Measurements from ENCODE around the gene UBE2H.
"Not testable (repeated sequence)": the region's sequence is repeated elsewhere in the genome, so short reads cannot be mapped to it uniquely, and the experiment has no call there.

Gene UBE2H

DNA sequence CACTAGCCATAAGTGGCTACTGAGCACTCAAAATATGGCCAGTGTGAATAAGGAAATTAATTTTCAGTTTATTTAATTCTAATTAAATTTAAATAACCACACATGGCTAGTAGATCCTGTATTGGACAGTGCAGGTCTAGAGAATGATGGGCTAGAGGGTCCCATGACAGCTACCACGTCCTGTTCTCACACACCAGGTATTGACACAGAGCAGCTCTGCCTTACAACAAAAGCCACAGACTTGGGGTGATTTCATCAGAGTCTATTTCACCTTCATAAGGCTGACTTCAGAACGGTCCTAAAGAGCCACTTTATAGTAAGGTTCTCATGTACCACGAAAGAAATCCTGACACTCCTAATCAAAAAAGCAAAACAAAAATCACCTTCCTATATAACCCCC, 111.3 kb downstream of the UBE2H start:
- FAIRE-seq = no peak

DNA sequence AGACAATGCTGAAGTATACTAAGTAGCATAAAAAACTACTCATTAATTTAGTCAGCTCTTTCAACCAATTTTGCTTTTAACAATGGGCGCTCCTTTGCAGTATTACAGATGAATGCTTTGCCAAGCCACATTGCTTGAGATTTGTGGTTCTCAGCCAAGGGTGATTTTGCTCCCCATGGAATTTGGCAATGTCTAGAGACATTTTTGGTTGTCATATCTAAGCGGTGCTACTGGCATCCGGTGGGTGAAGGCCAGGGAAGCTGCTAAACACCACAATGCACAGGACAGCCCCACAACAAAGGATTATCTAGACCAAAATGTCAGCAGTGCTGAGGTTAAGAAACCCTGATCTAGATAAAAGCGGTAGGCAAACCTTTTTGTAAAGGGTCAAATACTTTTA, 112.0 kb downstream of the UBE2H start:
- FAIRE-seq = no peak

DNA sequence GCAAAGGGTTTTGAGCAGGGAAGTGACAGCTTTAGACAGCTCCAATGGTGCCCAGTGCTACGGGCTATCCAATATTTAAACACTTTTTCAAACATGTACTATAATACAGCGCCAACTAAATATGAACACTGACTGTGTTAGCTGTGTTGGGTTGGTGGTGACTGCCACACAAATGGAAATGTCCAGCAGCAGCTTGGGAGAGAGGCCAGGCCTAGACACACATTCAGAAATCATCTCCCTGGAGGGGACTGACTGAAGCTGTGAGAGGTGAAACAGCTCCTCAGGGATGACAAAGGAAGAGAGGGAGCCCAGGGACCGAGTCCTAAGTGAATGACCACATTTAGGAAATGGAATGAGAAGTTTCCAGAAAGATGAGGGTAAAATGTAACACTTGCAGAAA, 115.8 kb downstream of the UBE2H start:
- no peak for FAIRE-seq

DNA sequence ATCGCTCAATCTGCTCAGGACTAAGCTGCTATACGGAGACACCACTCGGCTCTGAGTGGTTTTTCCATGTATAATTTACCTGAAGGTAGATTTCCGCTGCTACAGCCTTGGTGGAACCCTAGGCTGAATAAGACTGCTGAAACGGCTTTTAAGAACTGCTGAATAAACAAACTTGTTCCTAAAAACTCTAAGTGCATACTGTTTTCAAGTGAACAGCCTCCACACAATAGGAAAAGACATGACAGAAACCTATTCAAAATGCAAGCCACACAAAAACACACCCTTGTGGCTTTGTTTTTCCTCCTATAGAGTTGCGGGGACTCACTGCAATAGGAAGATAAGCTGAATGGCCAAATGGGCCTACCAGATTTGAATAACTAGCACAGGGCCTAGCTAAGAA, 117.2 kb downstream of the UBE2H start:
- FAIRE-seq = no peak

- FAIRE-seq = not testable (repeated sequence)
These were observed 119.4 kb downstream of the UBE2H start for GRCh38 chr7:129833353-129833752.

DNA sequence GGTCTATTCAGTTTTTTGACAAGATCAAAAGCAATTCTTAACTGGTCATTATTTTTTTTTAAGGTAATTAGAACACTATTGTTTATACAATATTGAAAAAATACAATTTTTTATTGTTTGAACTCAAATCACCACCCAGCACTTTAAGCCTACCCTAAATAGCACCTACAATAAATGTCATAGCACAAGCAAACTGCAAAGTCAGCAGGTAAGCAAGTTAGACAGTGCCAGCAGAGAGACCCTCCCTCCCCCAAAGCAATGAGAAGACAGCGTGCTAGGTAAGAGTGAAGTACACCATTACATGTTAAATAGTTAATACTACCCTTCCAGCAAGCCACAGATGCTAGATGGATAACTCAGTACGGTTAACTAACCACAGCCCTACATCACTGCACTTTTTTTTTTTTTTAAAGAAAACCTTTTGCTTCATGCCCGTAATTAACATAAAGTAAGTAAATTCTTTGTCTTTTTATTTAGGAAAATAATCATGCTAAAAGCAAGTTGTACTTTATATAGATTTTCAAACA, 120.0 kb downstream of the UBE2H start:
- FAIRE-seq = no peak

DNA sequence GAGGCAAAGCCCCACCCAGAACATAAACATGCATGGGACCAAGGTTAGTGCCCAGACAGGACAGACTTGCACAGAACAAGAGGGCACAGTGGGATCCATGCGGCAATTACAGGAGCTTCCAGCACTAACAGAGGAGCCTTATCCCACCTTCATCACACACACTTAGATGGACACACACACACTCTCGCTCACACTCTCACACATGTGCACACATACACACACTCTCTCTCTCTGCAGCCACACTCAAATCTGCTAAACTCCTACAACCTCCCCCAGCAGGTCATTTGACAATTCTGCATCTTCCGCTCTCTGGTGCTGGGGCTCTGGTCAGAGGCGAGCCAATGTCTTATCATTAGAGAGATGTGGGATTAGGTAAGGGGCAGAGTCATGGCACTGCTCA, 120.5 kb downstream of the UBE2H start:
- no peak for FAIRE-seq

- no peak for FAIRE-seq
These were observed 121.2 kb downstream of the UBE2H start for GRCh38 chr7:129831424-129832058.

GRCh38 chr7:129830949-129831348, 121.8 kb downstream of the UBE2H start:
- FAIRE-seq = no peak

DNA sequence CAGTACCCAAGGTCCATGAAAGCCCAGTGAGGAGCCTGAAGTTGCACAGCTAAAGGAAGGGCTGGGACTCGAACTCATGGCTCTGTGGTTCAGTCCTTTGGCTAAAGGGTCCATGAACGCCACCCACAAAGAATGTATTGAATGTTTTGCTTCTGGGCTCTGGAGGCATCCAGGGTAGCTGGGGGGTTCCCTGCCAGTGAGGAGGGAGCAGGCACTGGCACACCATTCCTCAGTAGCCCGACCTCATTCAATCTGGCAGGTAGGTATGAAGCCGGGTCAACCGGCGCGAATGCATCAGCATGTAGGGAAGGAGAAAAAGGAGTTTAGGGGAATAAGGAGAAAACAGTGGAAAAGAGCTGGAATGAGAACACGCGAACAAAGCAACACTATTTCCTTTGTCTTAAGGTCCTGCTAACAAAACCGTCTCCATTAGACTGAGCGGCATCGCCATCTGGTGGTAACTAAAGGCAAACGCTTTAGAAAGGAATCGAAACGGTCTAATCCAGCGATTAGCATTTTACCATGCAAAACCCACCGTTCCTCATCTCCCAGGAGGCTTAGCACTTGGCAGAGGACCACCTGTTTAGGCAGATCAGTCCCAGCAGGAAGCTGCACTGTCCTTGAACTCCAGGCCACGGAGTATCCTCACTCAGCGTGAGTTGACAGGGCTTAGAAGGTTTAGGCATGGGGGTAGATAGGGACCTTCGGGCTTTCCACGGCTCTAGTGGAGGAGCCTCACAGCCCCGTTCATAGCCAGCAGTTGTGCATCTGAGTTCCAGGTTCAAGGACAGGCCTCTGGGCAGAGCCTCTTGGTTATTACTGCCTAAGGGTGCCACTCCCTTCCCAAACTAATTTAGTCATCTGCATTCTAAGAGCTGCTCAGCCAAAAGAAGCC, 122.8 kb downstream of the UBE2H start:
- FAIRE-seq = no peak

DNA sequence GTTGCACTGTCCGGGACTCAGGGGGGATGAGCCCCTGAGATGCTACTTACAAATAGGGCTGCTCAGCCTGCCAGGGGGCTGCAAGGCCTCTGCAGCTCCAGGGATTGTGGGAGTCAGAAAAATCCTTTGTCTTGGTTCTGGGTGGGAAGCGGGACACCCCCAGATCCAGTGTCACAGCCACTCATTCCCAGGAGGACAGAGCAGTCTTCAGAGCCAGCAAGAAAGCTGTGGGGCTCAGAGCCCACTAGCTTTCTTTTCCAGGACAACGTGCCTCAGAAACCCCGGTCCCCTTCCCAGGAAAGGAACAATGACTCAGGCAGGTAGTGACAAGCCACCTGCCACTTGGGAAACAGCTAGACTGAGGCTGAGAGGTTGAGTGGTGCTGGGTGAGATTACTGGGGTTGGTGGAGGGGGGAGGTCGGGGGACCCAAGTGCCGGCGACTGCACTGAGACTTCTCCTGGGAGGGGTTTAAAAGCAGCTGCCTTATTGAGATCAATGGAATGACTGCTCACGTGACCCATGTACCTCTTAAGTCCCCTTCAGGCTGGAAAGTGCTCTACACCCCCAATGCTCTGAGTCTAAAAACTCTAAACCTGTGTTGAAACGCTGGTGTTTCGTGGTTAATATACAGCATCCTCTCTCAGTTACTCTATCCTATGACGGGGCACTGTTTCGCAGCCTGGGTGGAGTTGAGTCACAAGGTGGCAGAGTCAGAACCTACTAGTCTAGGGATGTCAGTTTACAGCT, 123.6 kb downstream of the UBE2H start:
- no peak for FAIRE-seq

DNA sequence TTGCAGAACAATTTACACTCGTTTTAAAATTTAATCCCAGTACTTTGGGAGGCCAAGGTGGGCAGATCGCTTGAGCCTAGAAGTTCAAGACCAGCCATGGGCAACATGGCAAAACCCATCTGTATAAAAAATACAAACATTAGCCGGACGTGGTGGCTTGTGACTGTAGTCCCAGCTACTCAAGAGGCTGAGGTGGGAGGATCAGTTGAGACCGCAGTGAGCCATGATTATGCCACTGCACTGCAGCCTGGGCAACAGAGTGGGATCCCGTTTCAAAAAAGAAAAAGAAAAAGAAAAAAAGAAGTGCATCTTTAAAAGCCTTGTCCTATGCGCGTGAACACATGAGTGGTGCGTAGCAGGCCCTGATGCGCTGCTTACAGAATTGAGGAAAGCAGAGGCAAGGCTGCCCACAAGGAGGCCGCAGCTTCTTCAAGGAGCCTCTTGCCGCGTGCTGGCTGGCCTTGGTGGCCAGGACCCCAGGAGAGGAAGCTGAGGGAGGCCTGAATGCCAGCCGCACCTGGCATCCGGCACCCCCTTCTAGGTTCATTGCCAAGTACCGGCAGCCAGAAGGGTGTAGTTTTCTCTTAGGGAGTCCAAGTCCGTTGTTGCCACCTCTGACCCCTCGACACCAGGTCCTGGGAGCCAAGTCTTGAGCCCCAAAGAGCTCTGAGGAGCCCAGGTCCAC, 124.5 kb downstream of the UBE2H start:
- FAIRE-seq = no peak

- FAIRE-seq = no peak
These were observed 125.2 kb downstream of the UBE2H start for GRCh38 chr7:129827467-129827990.

DNA sequence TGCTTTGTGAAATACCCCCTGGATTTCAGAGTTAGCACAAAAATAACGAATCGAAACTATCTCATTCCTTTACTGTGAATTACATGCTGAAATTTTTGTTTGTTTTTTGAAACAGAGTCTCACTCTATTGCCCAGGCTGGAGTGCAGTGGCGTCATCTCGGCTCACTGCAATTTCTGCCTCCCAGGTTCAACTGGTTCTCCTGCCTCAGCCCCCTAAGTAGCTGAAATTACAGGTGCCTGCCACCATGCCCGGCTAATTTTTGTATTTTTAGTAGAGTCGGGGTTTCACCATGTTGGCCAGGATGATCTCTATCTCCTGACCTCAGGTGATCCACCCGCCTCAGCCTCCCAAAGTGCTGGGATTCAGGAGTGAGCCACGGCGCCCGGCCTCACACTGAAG, 125.9 kb downstream of the UBE2H start:
- not testable (repeated sequence) for FAIRE-seq

DNA sequence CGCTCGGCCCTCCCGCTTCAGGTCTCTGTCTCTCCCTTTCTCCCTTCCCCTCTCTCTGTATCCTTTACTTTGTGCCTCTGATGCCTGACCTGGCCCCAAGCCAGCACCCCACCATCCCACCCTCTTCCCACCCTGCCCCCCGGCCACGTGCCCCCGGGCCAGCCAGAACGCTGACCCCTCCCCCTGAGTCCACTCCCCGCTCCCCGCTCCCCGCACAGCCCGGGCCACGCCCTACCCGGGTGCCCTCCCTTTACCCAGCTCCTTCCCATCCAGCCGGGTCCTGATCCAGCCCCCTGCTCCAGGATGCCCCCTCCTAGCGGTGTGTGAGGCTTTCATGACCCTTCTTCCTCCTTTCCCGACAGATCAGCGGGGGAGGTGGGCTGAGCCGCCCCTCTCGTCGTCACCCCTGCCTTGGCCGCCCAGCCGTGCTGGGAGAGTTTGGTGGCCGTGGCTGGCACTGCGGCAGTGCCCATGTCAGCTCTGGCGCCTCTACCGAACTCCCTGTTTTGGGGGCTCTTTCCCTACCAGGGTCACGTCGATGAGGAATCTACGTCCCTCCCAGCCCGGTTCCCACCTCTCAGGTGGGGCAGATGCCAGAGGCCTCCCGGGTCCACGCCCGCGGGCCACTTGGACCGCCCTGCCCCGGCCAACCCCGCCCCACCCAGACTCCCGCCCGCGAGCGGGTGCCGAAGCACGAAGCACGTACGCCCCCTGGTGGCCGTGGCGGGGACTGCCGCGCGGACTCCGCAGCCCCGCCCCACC, 127.4 kb downstream of the UBE2H start:
- no peak for FAIRE-seq

DNA sequence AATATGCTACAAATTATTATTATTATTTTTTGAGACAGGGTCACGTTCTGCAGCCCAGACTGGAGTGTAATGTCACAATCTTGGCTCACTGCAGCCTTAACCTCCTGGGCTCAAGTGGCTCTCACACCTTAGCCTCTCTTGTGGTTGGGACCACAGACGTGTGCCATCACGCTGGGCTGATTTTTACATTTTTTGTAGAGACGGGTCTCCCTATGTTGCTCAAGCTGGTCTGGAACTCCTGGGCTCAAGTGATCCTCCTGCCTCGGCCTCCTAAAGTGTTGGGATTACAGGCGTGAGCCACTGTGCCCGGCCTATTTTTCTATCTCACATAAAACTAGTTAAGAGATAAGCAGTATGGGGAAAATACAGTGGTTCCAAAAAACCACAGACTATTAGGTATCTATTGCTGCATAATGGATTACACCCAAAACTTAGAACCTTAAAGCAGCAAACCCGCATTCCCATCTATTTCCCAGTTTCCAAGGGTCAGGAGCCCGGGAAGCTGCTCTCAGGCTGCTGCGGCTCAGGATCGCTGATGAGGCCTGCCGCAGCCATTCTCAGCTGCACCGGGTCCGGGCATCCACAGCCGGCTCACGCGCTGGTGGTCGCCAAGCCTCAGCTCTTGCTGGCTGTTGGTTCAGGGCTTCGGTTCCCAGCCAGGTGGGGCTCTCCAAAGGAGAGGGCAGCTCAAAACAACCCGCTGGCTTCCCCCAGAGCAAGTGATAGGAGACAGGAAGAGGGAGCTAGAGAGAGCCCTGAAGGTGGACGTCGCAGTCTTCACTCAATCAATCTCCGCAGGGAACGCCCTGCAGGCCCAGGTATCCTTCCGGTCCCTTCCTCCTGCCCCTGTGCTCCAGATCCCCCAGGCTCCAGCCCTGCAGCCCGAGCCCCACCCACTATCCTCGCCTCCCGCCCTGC, 128.2 kb downstream of the UBE2H start:
- no peak for FAIRE-seq

GRCh38 chr7:129823143-129823542, 129.6 kb downstream of the UBE2H start:
- not testable (repeated sequence) for FAIRE-seq

DNA sequence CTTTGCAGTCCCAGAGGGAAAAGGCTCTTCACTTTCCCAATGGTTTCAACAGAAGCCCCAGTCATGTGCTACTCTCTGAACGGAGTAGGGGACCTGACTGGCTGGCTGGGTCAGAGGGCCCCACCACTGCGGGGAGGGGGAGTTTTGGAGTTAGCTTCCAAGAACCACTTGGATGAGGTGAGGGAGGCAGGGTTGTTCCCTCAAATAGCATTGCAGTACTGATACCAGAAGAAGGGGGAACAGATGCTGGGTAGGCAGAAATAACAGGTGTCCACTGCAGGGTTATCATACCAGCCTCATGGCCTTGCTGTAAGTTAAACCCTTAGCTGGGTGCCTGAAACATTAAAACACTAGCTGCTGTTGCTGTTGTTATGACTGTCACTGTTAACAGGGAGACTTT, 131.3 kb downstream of the UBE2H start:
- no peak for FAIRE-seq

GRCh38 chr7:129816742-129817141, 136.0 kb downstream of the UBE2H start:
- no peak for FAIRE-seq

GRCh38 chr7:129807863-129808262, 144.9 kb downstream of the UBE2H start:
- FAIRE-seq = no peak

Data from endometrium (tissue), 2 donors.